H1 (cell line): ENCODE measurements around the gene PHF23. TPM values are rescaled to one million over a fixed set of nuclear protein-coding genes. Genes with fewer than 3 reads are reported as not detected.

ENCODE experiments used
- CTCF ChIA-PET: fragments of 300-600 bp; sonication (Branson Sonifier 250); formaldehyde crosslinking; loops from one replicate; lab custom pipeline; 2021; ENCODE audit not compliant: partially characterized antibody; lab: Charles Lee
- POLR2A ChIA-PET: fragments of 300-600 bp; sonication (Branson Sonifier 250); formaldehyde crosslinking; loops from one replicate; lab custom pipeline; 2021; ENCODE audit warnings: inconsistent platforms; ENCODE audit not compliant: partially characterized antibody; lab: Charles Lee
- DNase-seq, 2 experiments: peaks; one replicate each; pipeline versions ENCODE4 v3.0.0 to v3.0.0-alpha.2; 2010 to 2022; ENCODE audit warnings: low spot score in 2 of 2, low read depth in 1 of 2, mixed read lengths in 1 of 2
- FAIRE-seq: peaks from 2 replicates; lab custom pipeline; 2011; peaks lifted over from hg19 to GRCh38; lab: Jason Lieb, UNC
- H2AFZ ChIP-seq: 2 replicates; pipeline ENCODE4 v1.8.1; 2012; ENCODE audit warnings: low read length, inconsistent platforms
- H2AK5ac ChIP-seq: 2 replicates; pipeline ENCODE4 v1.6.1; 2013; ENCODE audit warnings: low read depth, low read length
- H2BK120ac ChIP-seq: replicated peaks from 2 replicates; pipeline ENCODE3; 2013; ENCODE audit warnings: low read depth, low read length, inconsistent platforms
- H2BK12ac ChIP-seq: 2 replicates; pipeline ENCODE4 v1.6.1; 2013; ENCODE audit warnings: low read depth, low read length
- H2BK15ac ChIP-seq: 2 replicates; pipeline ENCODE4 v1.6.1; 2013; ENCODE audit warnings: low read length
- H2BK20ac ChIP-seq: 2 replicates; pipeline ENCODE4 v1.6.1; 2013; ENCODE audit warnings: low read length
- H2BK5ac ChIP-seq: 2 replicates; pipeline ENCODE4 v1.6.1; 2013; ENCODE audit warnings: low read depth, low read length
- H3K14ac ChIP-seq: 2 replicates; pipeline ENCODE4 v1.6.1; 2013; ENCODE audit warnings: inconsistent platforms; ENCODE audit not compliant: insufficient read length
- H3K18ac ChIP-seq: 2 replicates; pipeline ENCODE4 v1.6.1; 2013; ENCODE audit warnings: low read length; ENCODE audit errors: extremely low read depth
- H3K23ac ChIP-seq: 2 replicates; pipeline ENCODE4 v1.6.1; 2013; ENCODE audit warnings: inconsistent platforms; ENCODE audit not compliant: insufficient read length
- H3K23me2 ChIP-seq: 2 replicates; pipeline ENCODE4 v1.6.1; 2013; ENCODE audit warnings: low read depth, low read length
- H3K27ac ChIP-seq: 2 replicates; pipeline ENCODE4 v1.6.1; 2011; ENCODE audit warnings: low read depth, low read length, inconsistent platforms
- H3K27me3 ChIP-seq, 4 experiments: replicated peaks in 1 of 4; 1 replicate in 1 of 4; 2 replicates in 3 of 4; pipeline versions ENCODE4 v1.6.1 to v1.8.1; 2011 to 2013; ENCODE audit warnings: low read length in 3 of 4, mild to moderate bottlenecking in 3 of 4, inconsistent platforms in 2 of 4, mixed read lengths in 2 of 4, moderate library complexity in 1 of 4; ENCODE audit not compliant: control insufficient read depth in 3 of 4, insufficient read depth in 3 of 4; ENCODE audit errors: extremely low read depth in 1 of 4
- H3K36me3 ChIP-seq, 4 experiments: 2 replicates each; pipeline versions ENCODE4 v1.6.1 to v1.8.1; 2011 to 2013; ENCODE audit warnings: mild to moderate bottlenecking in 4 of 4, low read length in 3 of 4, moderate library complexity in 2 of 4, control low read depth in 1 of 4, inconsistent platforms in 1 of 4; ENCODE audit not compliant: insufficient read depth in 4 of 4, control insufficient read depth in 2 of 4
- H3K4ac ChIP-seq: replicated peaks from 2 replicates; pipeline ENCODE3; 2013; ENCODE audit warnings: low read length, low read depth, mixed read lengths, inconsistent platforms; ENCODE audit not compliant: insufficient read length
- H3K4me1 ChIP-seq, 4 experiments: replicated peaks in 1 of 4; 1 replicate in 1 of 4; 2 replicates in 3 of 4; pipeline versions ENCODE4 v1.6.1 to v1.8.1; 2011 to 2013; ENCODE audit warnings: low read length in 3 of 4, inconsistent platforms in 2 of 4, mixed read lengths in 1 of 4; ENCODE audit not compliant: insufficient read depth in 4 of 4, control insufficient read depth in 3 of 4
- H3K4me2 ChIP-seq, 2 experiments: 2 replicates each; pipeline versions ENCODE4 v1.6.1 to v1.8.1; 2011 to 2013; ENCODE audit warnings: low read depth in 2 of 2, low read length in 2 of 2, control low read depth in 1 of 2, inconsistent platforms in 1 of 2, mild to moderate bottlenecking in 1 of 2; ENCODE audit not compliant: insufficient read depth in 1 of 2
- H3K4me3 ChIP-seq, 4 experiments: fragments of 200-600, 300-600 bp in 1 of 4; sonication (generic), shearing (Covaris generic), sonication (Bioruptor Twin) in 1 of 4; 2 replicates each; pipeline versions ENCODE4 v1.5.1 to v1.8.1; 2011 to 2016; ENCODE audit warnings: low read length in 4 of 4, low read depth in 3 of 4, control low read depth in 2 of 4, inconsistent platforms in 2 of 4, mild to moderate bottlenecking in 2 of 4, mixed read lengths in 1 of 4, moderate library complexity in 1 of 4; ENCODE audit not compliant: insufficient read depth in 2 of 4; ENCODE audit errors: extremely low read depth in 1 of 4
- H3K56ac ChIP-seq: replicated peaks from 2 replicates; pipeline ENCODE3; 2013; ENCODE audit warnings: low read depth, mild to moderate bottlenecking, mixed read lengths, low read length, inconsistent platforms; ENCODE audit not compliant: insufficient read length
- H3K79me1 ChIP-seq: 2 replicates; pipeline ENCODE4 v1.6.1; 2013; ENCODE audit warnings: low read depth, low read length, control low read depth
- H3K79me2 ChIP-seq, 2 experiments: 2 replicates each; pipeline versions ENCODE4 v1.6.1 to v1.8.1; 2012 to 2013; ENCODE audit warnings: low read length in 2 of 2, mild to moderate bottlenecking in 2 of 2, inconsistent platforms in 1 of 2; ENCODE audit not compliant: insufficient read depth in 2 of 2, control insufficient read depth in 1 of 2
- H3K9ac ChIP-seq, 4 experiments: replicated peaks in 1 of 4; 1 replicate in 1 of 4; 2 replicates in 3 of 4; pipeline versions ENCODE4 v1.6.1 to v1.8.1; 2011 to 2013; ENCODE audit warnings: low read depth in 3 of 4, low read length in 3 of 4, control low read depth in 2 of 4, mild to moderate bottlenecking in 2 of 4, moderate library complexity in 2 of 4, inconsistent platforms in 1 of 4; ENCODE audit errors: extremely low read depth in 1 of 4
- H3K9me3 ChIP-seq, 2 experiments: 2 replicates each; pipeline versions ENCODE4 v1.6.1 to v1.8.1; 2012 to 2013; ENCODE audit warnings: mild to moderate bottlenecking in 2 of 2, moderate library complexity in 2 of 2, control low read depth in 1 of 2, inconsistent platforms in 1 of 2, low read depth in 1 of 2, low read length in 1 of 2, mixed read lengths in 1 of 2; ENCODE audit not compliant: insufficient read depth in 2 of 2
- H4K20me1 ChIP-seq, 2 experiments: replicated peaks in 1 of 2; 2 replicates each; pipeline versions ENCODE3 to v1.8.1; 2011 to 2013; ENCODE audit warnings: inconsistent platforms in 2 of 2, low read length in 2 of 2, mild to moderate bottlenecking in 1 of 2; ENCODE audit not compliant: insufficient read depth in 2 of 2, control insufficient read depth in 1 of 2
- H4K5ac ChIP-seq: 2 replicates; pipeline ENCODE4 v1.6.1; 2013; ENCODE audit warnings: low read length, low read depth, mixed read lengths, inconsistent platforms; ENCODE audit not compliant: insufficient read length
- H4K8ac ChIP-seq: 2 replicates; pipeline ENCODE4 v1.8.0; 2013; ENCODE audit warnings: mild to moderate bottlenecking, moderate library complexity, low read length, inconsistent platforms; ENCODE audit not compliant: insufficient read depth; ENCODE audit errors: extremely low read depth
- H4K91ac ChIP-seq: replicated peaks from 2 replicates; pipeline ENCODE3; 2013; ENCODE audit warnings: low read length, mixed read lengths, inconsistent platforms; ENCODE audit not compliant: insufficient read length
- BCL11A ChIP-seq, 2 experiments: IDR thresholded peaks; one replicate each; pipeline ENCODE4 v1.6.1; 2011; ENCODE audit warnings: low read depth in 2 of 2, low read length in 2 of 2, mild to moderate bottlenecking in 2 of 2
- EZH2 ChIP-seq: fragments of 200-600 bp; sonication (generic); IDR thresholded peaks from 2 replicates; pipeline ENCODE4 v1.7.1; 2012; ENCODE audit warnings: low read depth, mild to moderate bottlenecking, moderate library complexity, low read length, inconsistent platforms; ENCODE audit not compliant: severe bottlenecking
- GABPA ChIP-seq: IDR thresholded peaks from 2 replicates; pipeline ENCODE4 v1.6.1; 2011; ENCODE audit warnings: mild to moderate bottlenecking, low read length, moderate library complexity, borderline replicate concordance; ENCODE audit not compliant: insufficient read depth
- MAX ChIP-seq: IDR thresholded peaks from 2 replicates; pipeline ENCODE4 v1.6.1; 2012; ENCODE audit warnings: inconsistent platforms
- RNF2 ChIP-seq: fragments of 200-900, 300-1000 bp; sonication (generic); IDR thresholded peaks from 2 replicates; pipeline ENCODE4 v1.7.1; 2016; ENCODE audit warnings: borderline replicate concordance, low read depth, mild to moderate bottlenecking, antibody characterized with exemption, low read length; ENCODE audit not compliant: poor library complexity, severe bottlenecking; ENCODE audit errors: missing control alignments
- SAP30 ChIP-seq: fragments of 300-600 bp; sonication (generic); IDR thresholded peaks from 2 replicates; pipeline ENCODE4 v1.7.1; 2012; ENCODE audit warnings: low read length, moderate library complexity, mild to moderate bottlenecking, inconsistent platforms; ENCODE audit not compliant: insufficient read depth, insufficient replicate concordance
- SIX5 ChIP-seq: IDR thresholded peaks from 2 replicates; pipeline ENCODE4 v1.6.1; 2011; ENCODE audit warnings: mild to moderate bottlenecking, low read depth, low read length
- SP1 ChIP-seq: IDR thresholded peaks from 2 replicates; pipeline ENCODE4 v1.6.1; 2011; ENCODE audit warnings: low read depth, low read length
- SUZ12 ChIP-seq: fragments of 200-600 bp; sonication (generic); IDR thresholded peaks from 2 replicates; pipeline ENCODE4 v1.6.1; 2012; ENCODE audit warnings: mild to moderate bottlenecking, inconsistent platforms, low read length, moderate library complexity, mixed read lengths
- TCF12 ChIP-seq: IDR thresholded peaks from 2 replicates; pipeline ENCODE4 v1.6.1; 2011; ENCODE audit warnings: low read depth, mild to moderate bottlenecking, low read length
- WGBS, 2 experiments: shearing (Covaris generic) in 1 of 2; methylation state at CpG; one replicate each; pipeline versions ENCODE4 v1.1.6 to v1.1.7; 2013 to 2015; ENCODE audit warnings: low lambda C conversion rate in 2 of 2, mixed read lengths in 2 of 2, inconsistent platforms in 1 of 2, low coverage in 1 of 2, missing lambda C conversion rate in 1 of 2; ENCODE audit not compliant: insufficient replicate concordance in 2 of 2, insufficient coverage in 1 of 2, insufficient read length in 1 of 2; ENCODE audit errors: extremely low coverage in 1 of 2, missing lambda C conversion rate in 1 of 2; 5-methylcytosine and 5-hydroxymethylcytosine counted together
- polyA plus RNA-seq, 7 experiments: library from polyadenylated mRNA; depleted of rRNA in 3 of 7; stranded (reverse) in 5 of 7; unstranded in 2 of 7; fragments of >200 nt in 5 of 7; fragments of 200-250 nt in 2 of 7; gene quantifications; 1 replicate in 5 of 7; 2 replicates in 1 of 7; 4 replicates in 1 of 7; pipeline versions ENCODE4 v1.2.1 to v1.2.3, GENCODE V29; 2011 to 2013; ENCODE audit warnings: missing spikeins in 2 of 7, mixed read lengths in 2 of 7
- total RNA-seq: library from RNA; stranded (reverse); fragmentation: NEBNext Ultra II Directional; extraction: Animal tissue kit (Norgen Biotek cat#: 25700); gene quantifications from 2 replicates; pipeline ENCODE4 v1.2.1, GENCODE V29; 2021

Gene PHF23
- total and polyA plus RNA-seq, 2 of the 8 experiments (the other 6 are each of a cell fraction or from before 2014, with no cell fraction given), result 47.5 to 62.8 TPM

- FAIRE-seq (no peak), DNase-seq (peak in 1 of 2 experiments; percentile 86)
- peak overlapping the region; percentile 98 for H2BK5ac ChIP-seq
- peak overlapping the region; percentile 92; the same call in 1 of the 2 replicates for H2BK12ac ChIP-seq
- H3K23ac ChIP-seq, result no peak overlapping the region
- POLR2A ChIA-PET, result interaction anchor here (0.5 to 13.7 kb wide), 29 partner anchors 9 to 663 kb away, joined by 3 to 161 read pairs (median 6); partner anchors contain the start of genes ACADVL, ACAP1, CTDNEP1 and DLG4
- peak overlapping the region; percentile 52 for H3K56ac ChIP-seq
- H3K9me3 ChIP-seq, result no peaks in the 10 kb centered on the region
- H4K8ac ChIP-seq, result peak overlapping the region; percentile 98
- CTCF ChIA-PET, result interaction anchor here (1.0 to 1.5 kb wide), 4 partner anchors 12 to 47 kb away, joined by 3 to 4 read pairs (median 4); no protein-coding TSS in a partner anchor
- no peak overlapping the region for H2BK20ac ChIP-seq
- no peak overlapping the region for H3K14ac ChIP-seq
- no peaks in the 10 kb centered on the region for H3K27me3 ChIP-seq
- peaks cover 0 to 33% (median 16%) of the 10 kb centered on the region in 4 experiments; a peak in 5 of 8 replicates for H3K36me3 ChIP-seq
- H3K27ac ChIP-seq, result peak overlapping the region; percentile 91
- peak overlapping the region; percentile 67 for H4K5ac ChIP-seq
- H2BK120ac ChIP-seq, result no peak overlapping the region
- peak overlapping the region; percentile 44 for H4K91ac ChIP-seq
- H3K4me2 ChIP-seq, result peak overlapping the region; percentile 91 to 97
- H3K79me2 ChIP-seq, result peaks cover 0 to 31% of the 10 kb centered on the region in 2 experiments; a peak in 2 of 4 replicates
- peak overlapping the region; percentile 87 for H3K18ac ChIP-seq
- 7% methylated on average over 28 of the region's 54 CpGs; no CpG with 5 or more reads in 1 of the 2 experiments for WGBS, 2 experiments
- H3K4ac ChIP-seq, result peak overlapping the region; percentile 57
- peaks cover 4 to 15% (median 6%) of the 10 kb centered on the region in 4 experiments; a peak in 6 of 7 replicates for H3K4me1 ChIP-seq
- peaks cover 13% of the 10 kb centered on the region for H3K23me2 ChIP-seq
- peak overlapping the region; percentile 94 to 98 (median 96) for H3K9ac ChIP-seq
- H3K4me3 ChIP-seq, result peak overlapping the region; percentile 93 to 98 (median 96)
- no peak overlapping the region for H2AFZ ChIP-seq
- peaks cover 9% of the 10 kb centered on the region for H3K79me1 ChIP-seq
- H2BK15ac ChIP-seq, result peak overlapping the region; percentile 18; the same call in 1 of the 2 replicates
- peaks cover 6 to 11% of the 10 kb centered on the region in 2 experiments for H4K20me1 ChIP-seq
- peak overlapping the region; percentile 66; the same call in 1 of the 2 replicates for H2AK5ac ChIP-seq
- peak; percentile 26; the same call in 1 of the 2 replicates for TF ChIP-seq MAX
- no peak for TF ChIP-seq SIX5
- TF ChIP-seq BCL11A (IDR thresholded peaks at IDR 0.05; ENCODE audit: low read depth in 2 of 2, low read length in 2 of 2), result no peak
- TF ChIP-seq GABPA, result no peak
- peak; percentile 54; the same call in 1 of the 2 replicates for TF ChIP-seq SP1
- no peak for TF ChIP-seq RNF2
- TF ChIP-seq SUZ12, result no peak
- no peak for TF ChIP-seq TCF12
- no peak for TF ChIP-seq EZH2
- no peak for TF ChIP-seq SAP30
These were observed 21.6 kb upstream of the PHF23 start for GRCh38 chr17:7260651-7261378.
